ENCODE measurements around the gene AKT1. TPM values are rescaled to one million over a fixed set of nuclear protein-coding genes. Genes with fewer than 3 reads are reported as not detected.

AKT1 gene
- total and polyA plus RNA-seq, 2 of the 13 experiments (the other 11 are each of a cell fraction or from before 2014, with no cell fraction given), result 96.2 to 116 TPM

DNA sequence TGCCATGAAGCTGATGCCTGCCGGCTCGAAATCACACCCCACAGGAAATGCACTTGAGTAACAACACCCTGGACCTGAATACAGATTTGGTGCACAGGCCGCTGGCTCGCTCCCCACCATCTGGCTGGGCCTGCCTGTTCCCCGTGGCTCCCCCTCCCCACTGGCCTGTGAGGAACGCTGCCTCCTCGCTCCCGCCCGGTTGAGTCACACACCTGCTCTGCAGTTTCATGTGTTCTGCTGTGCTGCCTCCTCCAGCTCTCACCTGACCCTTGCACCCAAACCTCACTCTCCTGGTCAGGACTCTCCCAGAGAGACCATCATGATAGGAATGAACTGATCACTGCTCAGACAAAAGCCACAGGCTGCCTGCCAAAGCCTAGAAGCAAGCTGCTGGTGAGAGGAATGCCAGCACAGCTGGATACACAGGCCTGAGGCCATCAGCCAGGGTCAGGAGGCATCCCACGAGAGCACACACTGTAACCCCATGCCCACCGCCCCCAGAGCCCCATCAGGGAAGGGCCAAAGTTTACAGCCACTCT lies 46.4 kb downstream of the AKT1 start (continued):
- TF ChIP-seq, protein P1, sequence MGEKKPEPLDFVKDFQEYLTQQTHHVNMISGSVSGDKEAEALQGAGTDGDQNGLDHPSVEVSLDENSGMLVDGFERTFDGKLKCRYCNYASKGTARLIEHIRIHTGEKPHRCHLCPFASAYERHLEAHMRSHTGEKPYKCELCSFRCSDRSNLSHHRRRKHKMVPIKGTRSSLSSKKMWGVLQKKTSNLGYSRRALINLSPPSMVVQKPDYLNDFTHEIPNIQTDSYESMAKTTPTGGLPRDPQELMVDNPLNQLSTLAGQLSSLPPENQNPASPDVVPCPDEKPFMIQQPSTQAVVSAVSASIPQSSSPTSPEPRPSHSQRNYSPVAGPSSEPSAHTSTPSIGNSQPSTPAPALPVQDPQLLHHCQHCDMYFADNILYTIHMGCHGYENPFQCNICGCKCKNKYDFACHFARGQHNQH (CRISPR knock-in tag; IDR thresholded peaks at IDR 0.05), result peak; percentile 81; the same call in 1 of the 2 replicates
- no peak for TF ChIP-seq SOX6 (IDR thresholded peaks at IDR 0.05)
- peak; percentile 70 for TF ChIP-seq SOX6 (CRISPR knock-in tag; IDR thresholded peaks at IDR 0.05)
- 0 out of 2 replicates have a peak, but pooled peaks have one; percentile 43 for TF ChIP-seq CBX5 (CRISPR knock-in tag; IDR thresholded peaks at IDR 0.05; ENCODE audit: borderline replicate concordance)
- TF ChIP-seq, protein P2, sequence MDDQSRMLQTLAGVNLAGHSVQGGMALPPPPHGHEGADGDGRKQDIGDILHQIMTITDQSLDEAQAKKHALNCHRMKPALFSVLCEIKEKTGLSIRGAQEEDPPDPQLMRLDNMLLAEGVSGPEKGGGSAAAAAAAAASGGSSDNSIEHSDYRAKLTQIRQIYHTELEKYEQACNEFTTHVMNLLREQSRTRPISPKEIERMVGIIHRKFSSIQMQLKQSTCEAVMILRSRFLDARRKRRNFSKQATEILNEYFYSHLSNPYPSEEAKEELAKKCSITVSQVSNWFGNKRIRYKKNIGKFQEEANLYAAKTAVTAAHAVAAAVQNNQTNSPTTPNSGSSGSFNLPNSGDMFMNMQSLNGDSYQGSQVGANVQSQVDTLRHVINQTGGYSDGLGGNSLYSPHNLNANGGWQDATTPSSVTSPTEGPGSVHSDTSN (CRISPR knock-in tag; IDR thresholded peaks at IDR 0.05; ENCODE audit: borderline replicate concordance), result no peak
- TF ChIP-seq RBFOX2 (IDR thresholded peaks at IDR 0.05; ENCODE audit: low read depth, low read length), result 0 out of 2 replicates have a peak, but pooled peaks have one; percentile 37
- TF ChIP-seq ZNF260 (CRISPR knock-in tag; IDR thresholded peaks at IDR 0.05; ENCODE audit: borderline replicate concordance, low read depth), result no peak
- no peak for TF ChIP-seq ZNF557 (CRISPR knock-in tag; IDR thresholded peaks at IDR 0.05)
- TF ChIP-seq, protein P3, sequence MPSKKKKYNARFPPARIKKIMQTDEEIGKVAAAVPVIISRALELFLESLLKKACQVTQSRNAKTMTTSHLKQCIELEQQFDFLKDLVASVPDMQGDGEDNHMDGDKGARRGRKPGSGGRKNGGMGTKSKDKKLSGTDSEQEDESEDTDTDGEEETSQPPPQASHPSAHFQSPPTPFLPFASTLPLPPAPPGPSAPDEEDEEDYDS (CRISPR knock-in tag; IDR thresholded peaks at IDR 0.05), result peak; percentile 70; the same call in 1 of the 2 replicates
- TF ChIP-seq, protein P4, sequence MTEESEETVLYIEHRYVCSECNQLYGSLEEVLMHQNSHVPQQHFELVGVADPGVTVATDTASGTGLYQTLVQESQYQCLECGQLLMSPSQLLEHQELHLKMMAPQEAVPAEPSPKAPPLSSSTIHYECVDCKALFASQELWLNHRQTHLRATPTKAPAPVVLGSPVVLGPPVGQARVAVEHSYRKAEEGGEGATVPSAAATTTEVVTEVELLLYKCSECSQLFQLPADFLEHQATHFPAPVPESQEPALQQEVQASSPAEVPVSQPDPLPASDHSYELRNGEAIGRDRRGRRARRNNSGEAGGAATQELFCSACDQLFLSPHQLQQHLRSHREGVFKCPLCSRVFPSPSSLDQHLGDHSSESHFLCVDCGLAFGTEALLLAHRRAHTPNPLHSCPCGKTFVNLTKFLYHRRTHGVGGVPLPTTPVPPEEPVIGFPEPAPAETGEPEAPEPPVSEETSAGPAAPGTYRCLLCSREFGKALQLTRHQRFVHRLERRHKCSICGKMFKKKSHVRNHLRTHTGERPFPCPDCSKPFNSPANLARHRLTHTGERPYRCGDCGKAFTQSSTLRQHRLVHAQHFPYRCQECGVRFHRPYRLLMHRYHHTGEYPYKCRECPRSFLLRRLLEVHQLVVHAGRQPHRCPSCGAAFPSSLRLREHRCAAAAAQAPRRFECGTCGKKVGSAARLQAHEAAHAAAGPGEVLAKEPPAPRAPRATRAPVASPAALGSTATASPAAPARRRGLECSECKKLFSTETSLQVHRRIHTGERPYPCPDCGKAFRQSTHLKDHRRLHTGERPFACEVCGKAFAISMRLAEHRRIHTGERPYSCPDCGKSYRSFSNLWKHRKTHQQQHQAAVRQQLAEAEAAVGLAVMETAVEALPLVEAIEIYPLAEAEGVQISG (CRISPR knock-in tag; IDR thresholded peaks at IDR 0.05), result peak; percentile 42; the same call in 1 of the 2 replicates
- TF ChIP-seq TAF1 (CRISPR knock-in tag; IDR thresholded peaks at IDR 0.05), result peak; percentile 17; the same call in 1 of the 2 replicates
- TF ChIP-seq ZNF567 (CRISPR knock-in tag; IDR thresholded peaks at IDR 0.05; ENCODE audit: borderline replicate concordance), result 0 out of 2 replicates have a peak, but pooled peaks have one; percentile 19
- no peak for TF ChIP-seq ZNF484 (CRISPR knock-in tag; IDR thresholded peaks at IDR 0.05; ENCODE audit: borderline replicate concordance, low read depth)
- TF ChIP-seq TOPORS (CRISPR knock-in tag; IDR thresholded peaks at IDR 0.05), result no peak
- TF ChIP-seq, protein P5, sequence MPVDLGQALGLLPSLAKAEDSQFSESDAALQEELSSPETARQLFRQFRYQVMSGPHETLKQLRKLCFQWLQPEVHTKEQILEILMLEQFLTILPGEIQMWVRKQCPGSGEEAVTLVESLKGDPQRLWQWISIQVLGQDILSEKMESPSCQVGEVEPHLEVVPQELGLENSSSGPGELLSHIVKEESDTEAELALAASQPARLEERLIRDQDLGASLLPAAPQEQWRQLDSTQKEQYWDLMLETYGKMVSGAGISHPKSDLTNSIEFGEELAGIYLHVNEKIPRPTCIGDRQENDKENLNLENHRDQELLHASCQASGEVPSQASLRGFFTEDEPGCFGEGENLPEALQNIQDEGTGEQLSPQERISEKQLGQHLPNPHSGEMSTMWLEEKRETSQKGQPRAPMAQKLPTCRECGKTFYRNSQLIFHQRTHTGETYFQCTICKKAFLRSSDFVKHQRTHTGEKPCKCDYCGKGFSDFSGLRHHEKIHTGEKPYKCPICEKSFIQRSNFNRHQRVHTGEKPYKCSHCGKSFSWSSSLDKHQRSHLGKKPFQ (CRISPR knock-in tag; IDR thresholded peaks at IDR 0.05; ENCODE audit: insufficient replicate concordance), result peak; percentile 89
- TF ChIP-seq ZFY (CRISPR knock-in tag; IDR thresholded peaks at IDR 0.05), result peak; percentile 46; the same call in 1 of the 2 replicates
- TF ChIP-seq SMAD1 (CRISPR knock-in tag; IDR thresholded peaks at IDR 0.05; ENCODE audit: borderline replicate concordance, low read depth), result no peak
- TF ChIP-seq, protein P6, sequence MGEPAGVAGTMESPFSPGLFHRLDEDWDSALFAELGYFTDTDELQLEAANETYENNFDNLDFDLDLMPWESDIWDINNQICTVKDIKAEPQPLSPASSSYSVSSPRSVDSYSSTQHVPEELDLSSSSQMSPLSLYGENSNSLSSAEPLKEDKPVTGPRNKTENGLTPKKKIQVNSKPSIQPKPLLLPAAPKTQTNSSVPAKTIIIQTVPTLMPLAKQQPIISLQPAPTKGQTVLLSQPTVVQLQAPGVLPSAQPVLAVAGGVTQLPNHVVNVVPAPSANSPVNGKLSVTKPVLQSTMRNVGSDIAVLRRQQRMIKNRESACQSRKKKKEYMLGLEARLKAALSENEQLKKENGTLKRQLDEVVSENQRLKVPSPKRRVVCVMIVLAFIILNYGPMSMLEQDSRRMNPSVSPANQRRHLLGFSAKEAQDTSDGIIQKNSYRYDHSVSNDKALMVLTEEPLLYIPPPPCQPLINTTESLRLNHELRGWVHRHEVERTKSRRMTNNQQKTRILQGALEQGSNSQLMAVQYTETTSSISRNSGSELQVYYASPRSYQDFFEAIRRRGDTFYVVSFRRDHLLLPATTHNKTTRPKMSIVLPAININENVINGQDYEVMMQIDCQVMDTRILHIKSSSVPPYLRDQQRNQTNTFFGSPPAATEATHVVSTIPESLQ (CRISPR knock-in tag; conservative IDR thresholded peaks at IDR 0.05), result no peak
- TF ChIP-seq ZNF256 (CRISPR knock-in tag; conservative IDR thresholded peaks at IDR 0.05), result no peak
- no peak; the same call in 1 of the 2 replicates for TF ChIP-seq RXRB (CRISPR knock-in tag; IDR thresholded peaks at IDR 0.05; ENCODE audit: borderline replicate concordance)
